ENCODE data around the gene FAM193B.

FAM193B gene

DNA sequence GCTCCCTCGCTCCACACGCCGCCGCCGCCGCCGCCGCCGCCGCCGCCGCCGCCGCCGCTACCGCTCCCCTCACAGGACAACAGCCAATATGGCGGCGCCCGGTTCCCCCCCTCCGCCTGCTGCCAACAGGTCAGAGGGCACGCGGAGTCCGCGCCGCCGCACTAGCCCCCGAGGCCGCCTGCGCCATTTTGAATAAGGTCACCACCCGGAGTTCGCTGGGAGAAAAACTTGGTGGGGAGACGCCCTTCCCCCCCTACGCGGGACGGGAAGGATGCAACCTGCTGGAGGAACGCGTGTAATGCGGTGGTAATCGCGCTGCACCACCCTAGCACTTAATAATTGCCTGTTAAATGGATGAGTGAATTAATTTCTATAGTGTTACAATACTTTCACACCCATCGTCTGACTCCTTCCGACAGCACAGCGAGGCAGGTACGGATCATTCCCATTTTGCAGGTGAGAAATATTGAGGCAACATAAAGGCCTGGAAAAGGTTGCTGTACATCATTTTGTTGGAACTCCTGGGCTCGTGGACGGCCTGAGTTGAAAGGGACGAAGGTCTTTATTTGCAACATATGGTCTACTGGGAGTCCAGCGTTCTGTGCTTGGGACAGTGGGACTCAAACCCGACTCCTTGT is at the start of gene FAM193B:
TSS of gene FAM193B (minus strand) at position 90 of the 638 bp plus-strand sequence. CDS start 105 bp downstream, outside the sequence.
- H3K27ac ChIP-seq, result peak within 1 kb of the TSS; percentile 75
- no peak for DNase-seq (ENCODE audit: low read depth, low spot score)

DNA sequence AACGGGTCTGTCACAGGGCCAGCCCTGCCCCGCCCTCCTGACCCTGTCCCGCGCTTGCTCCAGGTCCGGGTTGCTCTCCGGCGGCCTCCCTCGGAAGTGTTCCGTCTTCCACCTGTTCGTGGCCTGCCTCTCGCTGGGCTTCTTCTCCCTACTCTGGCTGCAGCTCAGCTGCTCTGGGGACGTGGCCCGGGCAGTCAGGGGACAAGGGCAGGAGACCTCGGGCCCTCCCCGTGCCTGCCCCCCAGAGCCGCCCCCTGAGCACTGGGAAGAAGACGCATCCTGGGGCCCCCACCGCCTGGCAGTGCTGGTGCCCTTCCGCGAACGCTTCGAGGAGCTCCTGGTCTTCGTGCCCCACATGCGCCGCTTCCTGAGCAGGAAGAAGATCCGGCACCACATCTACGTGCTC is 49.8 kb upstream of the FAM193B start:
- H3K27ac ChIP-seq, result no peak overlapping the region
- DNase-seq (ENCODE audit: low read depth, low spot score), result no peak

DNA sequence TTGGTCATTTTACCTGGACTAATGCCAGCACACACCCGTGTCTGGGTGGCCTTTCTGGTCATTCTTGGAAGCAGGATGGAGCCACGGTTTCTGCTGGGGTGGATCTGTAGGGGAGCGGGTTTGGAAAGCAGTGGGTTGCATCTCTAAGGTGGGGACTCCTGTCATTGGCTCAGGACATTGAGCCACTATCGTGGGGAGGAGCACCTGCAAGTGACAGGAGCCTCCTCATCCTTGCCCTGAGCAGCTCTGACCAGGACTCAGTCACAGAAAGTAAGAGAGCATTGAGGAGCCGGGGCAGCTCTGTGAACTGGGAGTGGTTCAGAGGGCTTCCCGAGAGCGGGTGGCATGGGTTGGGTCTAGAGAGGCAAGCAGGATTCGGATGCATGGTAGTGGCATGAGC is 49.3 kb upstream of the FAM193B start:
- DNase-seq (ENCODE audit: low read depth, low spot score), result no peak
- H3K27ac ChIP-seq, result no peak overlapping the region

DNA sequence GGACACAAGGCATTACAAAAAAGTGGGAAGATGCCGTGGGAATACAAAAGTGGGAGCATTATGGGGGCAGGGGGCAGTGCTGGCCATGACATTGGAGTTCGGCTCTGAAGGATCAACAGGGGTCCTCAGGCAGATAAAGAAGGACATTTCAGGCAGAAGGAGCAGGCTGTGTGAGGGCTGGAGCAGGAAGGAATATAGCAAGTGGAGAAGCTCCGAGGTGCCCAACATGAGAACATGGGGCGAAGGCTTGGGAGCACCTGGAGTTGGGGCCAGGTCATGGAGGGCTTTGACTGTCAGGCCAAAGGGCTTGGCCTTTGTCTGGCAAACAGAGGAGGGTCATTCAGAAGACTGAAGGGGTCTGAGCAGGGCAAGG is 48.1 kb upstream of the FAM193B start:
- H3K27ac ChIP-seq, result no peak overlapping the region
- no peak for DNase-seq (ENCODE audit: low read depth, low spot score)

DNA sequence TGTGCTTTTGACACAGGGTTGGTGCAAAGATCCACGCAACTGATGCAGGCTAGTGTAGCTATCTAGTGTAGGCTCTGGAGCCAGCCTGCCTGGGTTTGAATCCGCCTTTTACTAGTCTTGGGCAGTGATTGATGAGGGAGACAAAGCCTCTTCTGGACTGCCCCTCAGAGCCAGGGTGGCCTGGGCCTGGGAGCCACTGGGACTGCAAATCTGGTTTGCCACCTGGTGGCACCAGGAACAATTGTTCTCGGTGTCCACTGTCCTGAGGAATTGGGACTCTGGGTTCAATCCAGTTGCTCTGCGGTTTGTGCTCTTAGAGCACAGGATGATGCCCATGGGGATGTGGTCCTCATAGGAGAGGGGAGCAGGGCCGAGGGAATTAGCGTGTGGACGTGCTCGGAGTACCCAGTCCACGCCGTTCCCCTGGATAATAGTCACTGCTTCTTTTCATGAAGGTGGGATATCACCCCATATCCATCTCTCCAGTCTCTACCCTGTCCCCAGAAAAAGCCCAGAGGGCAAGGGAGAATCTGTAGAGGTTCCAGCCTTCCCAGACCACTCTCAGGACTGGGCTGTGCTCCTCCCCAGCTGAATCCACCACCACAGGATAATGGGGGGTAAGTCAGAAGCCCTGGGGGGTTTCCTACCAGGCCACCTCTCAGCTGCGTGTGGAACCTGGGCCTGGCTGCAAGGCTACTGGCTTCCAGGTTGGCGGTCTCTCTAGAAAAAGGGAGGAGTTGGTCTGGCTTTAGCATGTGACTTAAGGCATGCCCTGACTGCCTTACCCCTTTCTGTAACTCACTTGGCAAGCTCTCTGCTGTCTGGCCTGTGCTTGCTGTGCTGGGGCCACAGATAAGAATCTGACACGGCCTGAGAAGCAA is 47.5 kb upstream of the FAM193B start:
- DNase-seq (ENCODE audit: low read depth, low spot score), result no peak
- H3K27ac ChIP-seq, result no peak overlapping the region

DNA sequence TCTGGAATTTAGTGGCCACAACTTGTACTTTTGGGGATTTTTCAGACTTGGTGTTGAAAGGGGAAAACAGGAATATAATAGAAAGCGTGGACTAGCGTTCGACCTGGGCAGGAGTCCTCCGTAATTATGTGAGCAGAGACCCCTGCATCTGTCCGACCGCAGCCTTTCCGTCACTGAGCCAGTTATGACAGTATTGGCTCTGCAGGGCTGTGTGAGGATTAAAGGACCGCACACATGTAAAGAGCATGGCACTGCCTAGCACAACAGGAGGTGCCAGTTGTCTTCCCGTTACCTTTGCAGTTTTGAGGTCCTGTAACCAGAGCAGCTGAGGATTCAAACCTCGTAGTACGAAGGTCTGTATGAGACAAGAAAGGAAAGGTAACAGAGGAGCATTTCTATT is 46.8 kb upstream of the FAM193B start:
- DNase-seq (ENCODE audit: low read depth, low spot score), result no peak
- peak overlapping the region; percentile 66 for H3K27ac ChIP-seq

DNA sequence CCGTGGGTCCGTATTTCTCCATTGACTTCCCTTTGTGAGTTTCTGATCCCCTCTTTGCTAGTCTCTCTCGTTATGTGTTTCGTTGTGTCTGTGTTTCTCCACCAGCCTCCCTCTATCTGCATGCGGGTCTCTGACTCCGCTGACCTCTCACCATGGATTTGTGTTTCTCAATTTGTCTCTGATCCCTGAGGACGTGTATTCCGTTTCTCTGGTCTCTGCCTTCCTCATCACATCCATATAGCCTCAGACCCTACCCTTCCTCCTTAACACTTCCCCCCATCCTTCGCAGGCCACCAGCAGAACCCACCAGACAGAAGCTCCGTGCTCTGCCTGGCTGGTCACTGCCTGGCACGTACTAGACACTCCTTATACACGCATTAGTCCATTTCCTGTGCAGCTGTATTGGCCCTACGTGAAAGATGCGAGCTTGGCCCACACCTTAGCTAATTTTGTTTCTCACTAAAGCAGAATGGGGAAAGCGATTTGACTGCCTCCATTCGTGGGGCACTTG is 46.2 kb upstream of the FAM193B start:
- DNase-seq (ENCODE audit: low read depth, low spot score), result no peak
- peak overlapping the region; percentile 66 for H3K27ac ChIP-seq

DNA sequence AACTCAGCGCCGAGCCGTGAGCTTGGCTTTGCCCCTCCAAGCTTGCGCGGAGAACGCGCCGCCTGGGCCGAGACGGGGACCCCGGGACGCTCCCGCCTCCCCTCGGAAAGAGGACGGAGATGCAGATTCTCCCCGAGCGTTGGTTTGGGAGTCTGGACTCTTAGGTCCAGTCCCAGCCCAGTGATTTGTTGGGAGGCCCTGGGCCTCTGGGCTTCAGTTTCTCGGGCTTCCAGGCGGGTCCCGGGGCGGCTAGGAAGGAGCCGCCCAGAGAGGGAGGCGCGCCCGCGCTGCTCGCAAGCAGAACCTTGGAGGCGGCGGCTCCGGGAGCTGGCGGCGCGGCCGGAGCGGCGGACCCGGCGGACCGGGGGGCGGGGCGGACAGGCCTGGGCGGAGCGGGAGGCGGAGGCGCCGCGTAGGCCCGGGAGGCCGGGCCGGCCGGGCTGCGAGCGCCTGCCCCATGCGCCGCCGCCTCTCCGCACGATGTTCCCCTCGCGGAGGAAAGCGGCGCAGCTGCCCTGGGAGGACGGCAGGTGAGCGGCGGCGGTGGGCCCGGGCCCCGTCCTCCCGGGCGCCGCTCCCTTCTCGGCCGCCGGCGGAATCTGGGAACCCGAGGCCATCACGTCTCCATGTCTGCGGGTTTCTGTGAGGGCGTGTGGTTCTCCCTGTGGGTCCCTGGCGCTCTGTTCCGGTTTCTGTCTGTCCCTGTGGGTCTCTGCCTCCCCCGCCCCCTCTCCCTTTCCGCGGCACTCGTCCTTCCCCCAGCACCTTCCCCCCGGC is 45.6 kb upstream of the FAM193B start, which contains the start of gene B4GALT7:
TSS of gene B4GALT7 (plus strand) at position 402 of the 777 bp plus-strand sequence. CDS start at position 481, 79 bp downstream.
- peak within 1 kb of the TSS; percentile 66 for H3K27ac ChIP-seq
- DNase-seq (ENCODE audit: low read depth, low spot score), result no peak

DNA sequence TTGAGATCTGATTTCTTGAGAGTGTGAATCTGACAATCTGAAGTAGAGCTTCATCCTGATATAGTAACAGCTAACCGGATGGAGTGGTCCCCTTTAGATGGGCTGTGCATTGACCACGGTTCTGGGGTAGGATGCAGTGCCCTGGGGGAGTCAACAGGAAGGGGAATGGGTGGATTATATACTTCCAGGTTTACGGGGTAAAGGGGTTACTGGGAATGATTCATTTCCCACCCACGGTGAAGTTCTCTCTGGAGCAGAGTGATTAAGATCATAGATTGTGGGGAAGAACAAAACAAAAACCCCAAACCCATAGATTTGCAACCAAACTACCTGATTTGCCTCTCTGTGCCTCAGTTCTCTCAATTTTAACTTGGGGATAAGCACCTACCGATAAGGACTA is 44.1 kb upstream of the FAM193B start:
- DNase-seq (ENCODE audit: low read depth, low spot score), result no peak
- no peak overlapping the region for H3K27ac ChIP-seq

DNA sequence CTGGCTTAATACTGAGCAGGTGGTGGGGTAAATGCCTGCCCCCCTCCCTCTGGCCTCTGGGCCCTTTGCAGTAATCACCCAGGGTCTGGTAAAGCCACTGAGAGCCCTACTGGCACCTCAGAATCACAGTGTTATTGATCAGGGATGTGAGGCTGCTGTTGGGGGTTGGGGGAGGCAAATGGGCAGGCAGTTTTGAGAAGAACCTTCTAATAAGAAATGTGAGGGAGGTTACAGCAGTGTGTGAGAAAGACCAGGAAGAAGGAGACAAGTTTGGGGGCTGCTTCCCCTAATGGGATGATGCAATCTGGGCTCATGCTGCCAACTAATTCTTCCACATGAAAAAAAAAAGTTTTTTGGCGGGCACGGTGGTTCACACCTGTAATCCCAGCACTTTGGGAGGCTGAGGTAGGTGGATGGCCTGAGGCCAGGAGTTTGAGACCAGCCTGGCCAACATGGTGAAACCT is 42.4 kb upstream of the FAM193B start:
- no peak overlapping the region for H3K27ac ChIP-seq
- DNase-seq (ENCODE audit: low read depth, low spot score), result no peak

DNA sequence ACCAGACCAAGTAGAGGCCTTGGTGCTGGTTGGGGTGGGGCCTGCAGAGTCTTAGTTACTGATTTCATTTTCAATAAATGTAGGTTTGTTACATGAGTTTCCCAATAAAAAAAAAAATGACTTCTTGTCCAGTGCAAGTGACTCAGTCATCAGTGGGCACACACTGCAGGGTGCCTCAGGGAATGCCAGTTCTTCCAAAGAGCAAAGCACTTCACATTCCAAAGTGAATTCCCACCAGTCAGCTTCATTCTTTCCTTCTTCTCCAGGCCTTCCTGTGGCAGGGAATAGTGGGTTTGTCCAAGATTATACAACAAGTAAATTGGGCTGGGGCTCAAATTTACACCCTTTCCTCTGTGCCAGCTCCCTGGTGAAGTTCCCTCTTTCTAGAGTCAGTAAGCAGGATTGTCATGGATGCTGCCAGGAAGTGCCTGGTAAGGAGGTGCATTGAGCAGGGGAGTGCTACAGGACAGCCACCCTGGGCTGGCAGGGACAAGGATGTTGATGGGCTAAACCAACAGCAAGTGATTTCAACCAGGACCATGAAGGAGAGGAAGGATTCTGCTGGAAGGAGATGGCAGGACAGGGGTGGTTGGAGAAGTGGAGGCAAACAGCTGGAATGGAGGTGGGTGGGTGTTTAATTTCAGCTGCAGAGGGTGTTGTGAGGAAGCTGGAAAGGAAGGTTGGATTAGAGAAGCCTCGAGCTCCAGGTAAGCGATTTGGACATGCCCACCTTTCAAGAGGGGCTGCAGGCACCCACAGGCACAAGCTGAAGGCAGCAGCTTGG is 41.8 kb upstream of the FAM193B start:
- no peak overlapping the region for H3K27ac ChIP-seq

DNA sequence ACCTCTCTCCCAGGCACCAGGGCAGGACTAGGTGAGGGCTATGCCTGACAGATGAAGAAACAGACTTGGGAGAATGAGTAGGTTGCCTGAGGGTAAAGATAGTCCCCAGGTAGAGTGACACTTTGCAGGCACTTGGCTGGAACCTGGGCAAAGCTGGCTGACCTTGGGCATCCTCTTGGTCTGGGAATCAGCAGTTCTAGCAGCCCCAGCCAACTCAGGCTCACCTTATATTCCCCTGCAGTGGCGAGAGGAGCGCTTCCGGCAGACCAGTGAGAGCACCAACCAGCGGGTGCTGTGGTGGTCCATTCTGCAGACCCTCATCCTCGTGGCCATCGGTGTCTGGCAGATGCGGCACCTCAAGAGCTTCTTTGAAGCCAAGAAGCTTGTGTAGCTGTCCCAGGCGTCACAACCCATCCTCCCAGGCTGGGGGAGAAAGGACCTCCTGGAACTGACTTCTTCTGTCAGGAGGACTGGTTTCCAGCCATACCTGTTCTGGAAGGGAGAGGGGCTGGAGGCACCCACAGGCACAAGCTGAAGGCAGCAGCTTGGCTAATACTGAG is 40.7 kb upstream of the FAM193B start:
- no peak for DNase-seq (ENCODE audit: low read depth, low spot score)
- no peak overlapping the region for H3K27ac ChIP-seq

More for the DNA sequence above, 41.8 kb upstream of the FAM193B start:
- no peak for DNase-seq (ENCODE audit: low read depth, low spot score)

DNA sequence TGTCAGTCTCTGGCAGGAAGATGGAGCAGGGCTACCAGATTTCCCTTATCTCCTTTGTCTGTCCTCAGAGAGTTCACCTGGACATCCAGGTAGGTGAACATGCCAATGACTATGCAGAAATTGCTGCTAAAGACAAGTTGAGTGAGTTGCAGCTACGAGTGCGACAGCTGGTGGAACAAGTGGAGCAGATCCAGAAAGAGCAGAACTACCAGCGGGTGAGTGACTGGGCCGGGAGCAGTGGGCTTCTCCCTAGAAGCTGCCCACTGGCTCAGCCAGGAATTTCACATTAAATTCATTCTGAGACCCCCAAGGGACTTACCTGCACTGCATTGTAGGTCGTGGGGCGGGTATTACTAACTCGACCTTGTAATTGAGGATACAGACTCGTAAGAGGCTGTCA is 39.7 kb upstream of the FAM193B start:
- no peak for DNase-seq (ENCODE audit: low read depth, low spot score)
- no peak overlapping the region for H3K27ac ChIP-seq

DNA sequence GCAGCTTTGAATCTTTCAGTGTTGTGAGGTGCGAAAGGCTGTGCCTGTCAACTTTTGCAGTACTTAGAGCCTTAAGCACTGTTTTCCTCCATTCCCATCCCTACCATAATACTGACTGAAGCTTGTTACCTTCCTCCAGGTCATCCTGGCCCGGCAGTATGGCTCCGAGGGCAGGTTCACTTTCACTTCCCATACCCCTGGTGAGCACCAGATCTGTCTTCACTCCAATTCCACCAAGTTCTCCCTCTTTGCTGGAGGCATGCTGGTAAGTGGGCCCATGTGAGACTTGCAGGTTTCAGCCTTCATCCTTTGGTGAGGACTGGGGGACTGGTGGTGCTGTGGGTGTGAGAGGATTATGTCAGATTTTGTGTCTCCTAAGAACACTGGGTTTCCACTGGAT is 39.1 kb upstream of the FAM193B start:
- H3K27ac ChIP-seq, result no peak overlapping the region
- DNase-seq (ENCODE audit: low read depth, low spot score), result no peak

DNA sequence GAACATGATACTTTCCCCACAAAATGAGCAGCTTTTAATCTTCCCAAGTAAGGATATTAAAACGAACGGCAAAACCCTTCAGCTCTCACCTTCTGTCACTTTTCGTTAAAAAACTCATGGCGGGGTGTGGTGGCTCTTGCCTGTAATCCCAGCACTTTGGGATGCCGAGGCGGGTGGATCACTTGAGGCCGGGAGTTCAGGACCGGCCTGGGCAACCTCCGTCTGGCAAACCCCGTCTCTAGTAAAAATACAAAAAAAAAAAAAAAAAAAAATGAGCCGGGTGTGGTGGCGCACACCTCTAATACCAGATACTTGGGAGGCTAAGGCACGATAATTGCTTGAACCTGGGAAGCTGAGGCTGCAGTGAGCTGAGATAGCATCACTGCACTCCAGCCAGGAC is 38.5 kb upstream of the FAM193B start:
- H3K27ac ChIP-seq, result peak overlapping the region; percentile 57
- DNase-seq (ENCODE audit: low read depth, low spot score), result no peak

DNA sequence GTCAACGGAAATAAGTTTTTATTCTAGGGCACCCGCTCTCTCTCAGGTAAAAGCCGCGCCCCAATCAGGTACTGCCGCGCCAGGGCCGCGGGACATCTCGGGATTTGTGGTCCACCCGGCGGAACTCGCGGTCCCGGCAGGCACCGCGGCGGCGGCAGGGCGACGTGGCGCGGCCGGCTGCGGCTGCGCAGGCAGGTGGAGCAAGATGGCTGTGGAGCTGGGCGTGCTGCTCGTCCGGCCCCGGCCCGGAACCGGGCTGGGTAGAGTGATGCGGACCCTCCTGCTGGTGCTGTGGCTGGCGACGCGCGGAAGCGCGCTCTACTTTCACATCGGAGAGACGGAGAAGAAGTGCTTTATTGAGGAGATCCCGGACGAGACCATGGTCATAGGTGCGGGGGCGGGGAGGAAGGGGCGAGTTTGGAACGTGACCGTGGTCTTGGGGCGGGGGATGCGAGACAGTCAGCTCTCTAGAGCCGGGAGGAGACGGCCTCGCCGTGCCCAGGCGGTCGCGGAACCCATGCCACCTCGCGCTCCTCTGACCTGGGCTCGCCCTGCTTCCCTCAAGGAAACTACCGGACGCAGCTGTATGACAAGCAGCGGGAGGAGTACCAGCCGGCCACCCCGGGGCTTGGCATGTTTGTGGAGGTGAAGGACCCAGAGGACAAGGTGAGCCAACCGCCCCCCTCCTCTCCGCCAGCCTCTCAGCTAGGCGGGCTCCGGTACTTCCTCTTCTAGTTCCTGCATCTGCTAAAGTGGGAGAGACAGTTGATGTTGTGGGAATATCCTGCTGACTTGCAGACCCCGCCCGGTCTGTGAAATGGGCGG is 37.9 kb upstream of the FAM193B start, which contains the start of gene TMED9:
TSS of gene TMED9 (plus strand) at position 194 of the 825 bp plus-strand sequence. CDS start at position 206, 12 bp downstream.
- peak; percentile 54 for DNase-seq (ENCODE audit: low read depth, low spot score)
- peak within 1 kb of the TSS; percentile 57 for H3K27ac ChIP-seq

DNA sequence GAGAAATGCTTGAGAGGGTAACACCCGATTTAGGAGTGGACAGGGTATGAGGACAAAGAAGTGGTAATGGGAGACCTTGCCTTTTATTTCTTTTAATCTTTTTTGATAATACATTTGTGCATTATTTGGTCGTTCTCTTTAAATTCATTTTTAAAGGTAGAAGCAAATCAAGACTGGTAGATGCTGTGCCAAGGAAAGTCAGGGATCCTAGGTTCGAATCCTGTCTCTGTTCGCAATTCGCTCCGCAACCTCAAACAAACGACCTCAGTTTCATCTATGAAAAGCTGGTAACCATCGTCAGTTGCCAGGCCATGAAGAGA is 37.3 kb upstream of the FAM193B start:
- no peak for DNase-seq (ENCODE audit: low read depth, low spot score)
- no peak overlapping the region for H3K27ac ChIP-seq

DNA sequence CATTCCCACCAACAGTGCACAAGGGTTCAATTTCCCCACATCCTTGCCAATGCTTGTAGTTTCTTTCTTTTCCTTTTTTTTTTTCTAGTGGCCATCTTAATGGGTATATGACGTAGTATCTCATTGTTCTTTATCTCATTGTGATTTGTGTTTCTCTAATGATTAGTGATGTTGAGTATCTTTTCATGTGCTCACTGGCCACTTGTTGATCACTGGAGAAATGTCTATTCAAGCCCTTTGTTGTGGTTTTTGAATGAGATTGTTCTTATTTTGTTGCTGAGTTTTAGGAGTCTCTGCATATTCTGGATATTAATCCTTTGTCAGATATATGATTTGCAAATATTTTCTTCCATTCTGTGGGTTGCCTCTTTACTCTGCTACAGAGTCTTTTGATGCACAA is 36.0 kb upstream of the FAM193B start:
- DNase-seq (ENCODE audit: low read depth, low spot score), result no peak
- no peak overlapping the region for H3K27ac ChIP-seq

Data from epithelial cell of prostate (primary cell).